H1 (cell line): Measurements from ENCODE around the gene HDAC9. TPM values are rescaled to one million over a fixed set of nuclear protein-coding genes. Genes with fewer than 3 reads are reported as not detected.
A peak's percentile ranks its signal among the peaks of the same experiment; 100 is the strongest.

ENCODE experiments used
- CTCF ChIA-PET: fragments of 300-600 bp; sonication (Branson Sonifier 250); formaldehyde crosslinking; loops from one replicate; lab custom pipeline; 2021; ENCODE audit not compliant: partially characterized antibody; lab: Charles Lee
- POLR2A ChIA-PET: fragments of 300-600 bp; sonication (Branson Sonifier 250); formaldehyde crosslinking; loops from one replicate; lab custom pipeline; 2021; ENCODE audit warnings: inconsistent platforms; ENCODE audit not compliant: partially characterized antibody; lab: Charles Lee
- DNase-seq, 2 experiments: peaks; one replicate each; pipeline versions ENCODE4 v3.0.0 to v3.0.0-alpha.2; 2010 to 2022; ENCODE audit warnings: low spot score in 2 of 2, low read depth in 1 of 2, mixed read lengths in 1 of 2
- FAIRE-seq: peaks from 2 replicates; lab custom pipeline; 2011; peaks lifted over from hg19 to GRCh38; lab: Jason Lieb, UNC
- H2AFZ ChIP-seq: 2 replicates; pipeline ENCODE4 v1.8.1; 2012; ENCODE audit warnings: low read length, inconsistent platforms
- H2AK5ac ChIP-seq: 2 replicates; pipeline ENCODE4 v1.6.1; 2013; ENCODE audit warnings: low read depth, low read length
- H2BK120ac ChIP-seq: replicated peaks from 2 replicates; pipeline ENCODE3; 2013; ENCODE audit warnings: low read depth, low read length, inconsistent platforms
- H2BK12ac ChIP-seq: 2 replicates; pipeline ENCODE4 v1.6.1; 2013; ENCODE audit warnings: low read depth, low read length
- H2BK15ac ChIP-seq: 2 replicates; pipeline ENCODE4 v1.6.1; 2013; ENCODE audit warnings: low read length
- H2BK20ac ChIP-seq: 2 replicates; pipeline ENCODE4 v1.6.1; 2013; ENCODE audit warnings: low read length
- H2BK5ac ChIP-seq: 2 replicates; pipeline ENCODE4 v1.6.1; 2013; ENCODE audit warnings: low read depth, low read length
- H3K14ac ChIP-seq: 2 replicates; pipeline ENCODE4 v1.6.1; 2013; ENCODE audit warnings: inconsistent platforms; ENCODE audit not compliant: insufficient read length
- H3K18ac ChIP-seq: 2 replicates; pipeline ENCODE4 v1.6.1; 2013; ENCODE audit warnings: low read length; ENCODE audit errors: extremely low read depth
- H3K23ac ChIP-seq: 2 replicates; pipeline ENCODE4 v1.6.1; 2013; ENCODE audit warnings: inconsistent platforms; ENCODE audit not compliant: insufficient read length
- H3K23me2 ChIP-seq: 2 replicates; pipeline ENCODE4 v1.6.1; 2013; ENCODE audit warnings: low read depth, low read length
- H3K27ac ChIP-seq: 2 replicates; pipeline ENCODE4 v1.6.1; 2011; ENCODE audit warnings: low read depth, low read length, inconsistent platforms
- H3K27me3 ChIP-seq, 4 experiments: replicated peaks in 1 of 4; 1 replicate in 1 of 4; 2 replicates in 3 of 4; pipeline versions ENCODE4 v1.6.1 to v1.8.1; 2011 to 2013; ENCODE audit warnings: low read length in 3 of 4, mild to moderate bottlenecking in 3 of 4, inconsistent platforms in 2 of 4, mixed read lengths in 2 of 4, moderate library complexity in 1 of 4; ENCODE audit not compliant: control insufficient read depth in 3 of 4, insufficient read depth in 3 of 4; ENCODE audit errors: extremely low read depth in 1 of 4
- H3K36me3 ChIP-seq, 4 experiments: 2 replicates each; pipeline versions ENCODE4 v1.6.1 to v1.8.1; 2011 to 2013; ENCODE audit warnings: mild to moderate bottlenecking in 4 of 4, low read length in 3 of 4, moderate library complexity in 2 of 4, control low read depth in 1 of 4, inconsistent platforms in 1 of 4; ENCODE audit not compliant: insufficient read depth in 4 of 4, control insufficient read depth in 2 of 4
- H3K4ac ChIP-seq: replicated peaks from 2 replicates; pipeline ENCODE3; 2013; ENCODE audit warnings: low read length, low read depth, mixed read lengths, inconsistent platforms; ENCODE audit not compliant: insufficient read length
- H3K4me1 ChIP-seq, 4 experiments: replicated peaks in 1 of 4; 1 replicate in 1 of 4; 2 replicates in 3 of 4; pipeline versions ENCODE4 v1.6.1 to v1.8.1; 2011 to 2013; ENCODE audit warnings: low read length in 3 of 4, inconsistent platforms in 2 of 4, mixed read lengths in 1 of 4; ENCODE audit not compliant: insufficient read depth in 4 of 4, control insufficient read depth in 3 of 4
- H3K4me2 ChIP-seq, 2 experiments: 2 replicates each; pipeline versions ENCODE4 v1.6.1 to v1.8.1; 2011 to 2013; ENCODE audit warnings: low read depth in 2 of 2, low read length in 2 of 2, control low read depth in 1 of 2, inconsistent platforms in 1 of 2, mild to moderate bottlenecking in 1 of 2; ENCODE audit not compliant: insufficient read depth in 1 of 2
- H3K4me3 ChIP-seq, 4 experiments: fragments of 200-600, 300-600 bp in 1 of 4; sonication (generic), shearing (Covaris generic), sonication (Bioruptor Twin) in 1 of 4; 2 replicates each; pipeline versions ENCODE4 v1.5.1 to v1.8.1; 2011 to 2016; ENCODE audit warnings: low read length in 4 of 4, low read depth in 3 of 4, control low read depth in 2 of 4, inconsistent platforms in 2 of 4, mild to moderate bottlenecking in 2 of 4, mixed read lengths in 1 of 4, moderate library complexity in 1 of 4; ENCODE audit not compliant: insufficient read depth in 2 of 4; ENCODE audit errors: extremely low read depth in 1 of 4
- H3K56ac ChIP-seq: replicated peaks from 2 replicates; pipeline ENCODE3; 2013; ENCODE audit warnings: low read depth, mild to moderate bottlenecking, mixed read lengths, low read length, inconsistent platforms; ENCODE audit not compliant: insufficient read length
- H3K79me1 ChIP-seq: 2 replicates; pipeline ENCODE4 v1.6.1; 2013; ENCODE audit warnings: low read depth, low read length, control low read depth
- H3K79me2 ChIP-seq, 2 experiments: 2 replicates each; pipeline versions ENCODE4 v1.6.1 to v1.8.1; 2012 to 2013; ENCODE audit warnings: low read length in 2 of 2, mild to moderate bottlenecking in 2 of 2, inconsistent platforms in 1 of 2; ENCODE audit not compliant: insufficient read depth in 2 of 2, control insufficient read depth in 1 of 2
- H3K9ac ChIP-seq, 4 experiments: replicated peaks in 1 of 4; 1 replicate in 1 of 4; 2 replicates in 3 of 4; pipeline versions ENCODE4 v1.6.1 to v1.8.1; 2011 to 2013; ENCODE audit warnings: low read depth in 3 of 4, low read length in 3 of 4, control low read depth in 2 of 4, mild to moderate bottlenecking in 2 of 4, moderate library complexity in 2 of 4, inconsistent platforms in 1 of 4; ENCODE audit errors: extremely low read depth in 1 of 4
- H3K9me3 ChIP-seq, 2 experiments: 2 replicates each; pipeline versions ENCODE4 v1.6.1 to v1.8.1; 2012 to 2013; ENCODE audit warnings: mild to moderate bottlenecking in 2 of 2, moderate library complexity in 2 of 2, control low read depth in 1 of 2, inconsistent platforms in 1 of 2, low read depth in 1 of 2, low read length in 1 of 2, mixed read lengths in 1 of 2; ENCODE audit not compliant: insufficient read depth in 2 of 2
- H4K20me1 ChIP-seq, 2 experiments: replicated peaks in 1 of 2; 2 replicates each; pipeline versions ENCODE3 to v1.8.1; 2011 to 2013; ENCODE audit warnings: inconsistent platforms in 2 of 2, low read length in 2 of 2, mild to moderate bottlenecking in 1 of 2; ENCODE audit not compliant: insufficient read depth in 2 of 2, control insufficient read depth in 1 of 2
- H4K5ac ChIP-seq: 2 replicates; pipeline ENCODE4 v1.6.1; 2013; ENCODE audit warnings: low read length, low read depth, mixed read lengths, inconsistent platforms; ENCODE audit not compliant: insufficient read length
- H4K8ac ChIP-seq: 2 replicates; pipeline ENCODE4 v1.8.0; 2013; ENCODE audit warnings: mild to moderate bottlenecking, moderate library complexity, low read length, inconsistent platforms; ENCODE audit not compliant: insufficient read depth; ENCODE audit errors: extremely low read depth
- H4K91ac ChIP-seq: replicated peaks from 2 replicates; pipeline ENCODE3; 2013; ENCODE audit warnings: low read length, mixed read lengths, inconsistent platforms; ENCODE audit not compliant: insufficient read length
- GABPA ChIP-seq: IDR thresholded peaks from 2 replicates; pipeline ENCODE4 v1.6.1; 2011; ENCODE audit warnings: mild to moderate bottlenecking, low read length, moderate library complexity, borderline replicate concordance; ENCODE audit not compliant: insufficient read depth
- MAFK ChIP-seq: IDR thresholded peaks from 2 replicates; pipeline ENCODE4 v1.6.1; 2012; ENCODE audit warnings: low read depth, mild to moderate bottlenecking, improper control_type of control experiment, low read length
- PHF8 ChIP-seq: fragments of 200-600 bp; sonication (generic); conservative IDR thresholded peaks from 2 replicates; pipeline ENCODE4 v1.7.1; 2012; ENCODE audit warnings: low read depth, mild to moderate bottlenecking, inconsistent platforms, low read length, moderate library complexity
- RXRA ChIP-seq: IDR thresholded peaks from 2 replicates; pipeline ENCODE4 v1.6.1; 2011; ENCODE audit warnings: low read depth, mild to moderate bottlenecking, low read length, moderate library complexity; ENCODE audit not compliant: insufficient read depth
- SP1 ChIP-seq: IDR thresholded peaks from 2 replicates; pipeline ENCODE4 v1.6.1; 2011; ENCODE audit warnings: low read depth, low read length
- USF2 ChIP-seq: IDR thresholded peaks from 2 replicates; pipeline ENCODE4 v1.6.1; 2011; ENCODE audit warnings: low read length, improper control_type of control experiment
- WGBS, 2 experiments: shearing (Covaris generic) in 1 of 2; methylation state at CpG; one replicate each; pipeline versions ENCODE4 v1.1.6 to v1.1.7; 2013 to 2015; ENCODE audit warnings: low lambda C conversion rate in 2 of 2, mixed read lengths in 2 of 2, inconsistent platforms in 1 of 2, low coverage in 1 of 2, missing lambda C conversion rate in 1 of 2; ENCODE audit not compliant: insufficient replicate concordance in 2 of 2, insufficient coverage in 1 of 2, insufficient read length in 1 of 2; ENCODE audit errors: extremely low coverage in 1 of 2, missing lambda C conversion rate in 1 of 2; 5-methylcytosine and 5-hydroxymethylcytosine counted together
- polyA plus RNA-seq, 7 experiments: library from polyadenylated mRNA; depleted of rRNA in 3 of 7; stranded (reverse) in 5 of 7; unstranded in 2 of 7; fragments of >200 nt in 5 of 7; fragments of 200-250 nt in 2 of 7; gene quantifications; 1 replicate in 5 of 7; 2 replicates in 1 of 7; 4 replicates in 1 of 7; pipeline versions ENCODE4 v1.2.1 to v1.2.3, GENCODE V29; 2011 to 2013; ENCODE audit warnings: missing spikeins in 2 of 7, mixed read lengths in 2 of 7
- total RNA-seq: library from RNA; stranded (reverse); fragmentation: NEBNext Ultra II Directional; extraction: Animal tissue kit (Norgen Biotek cat#: 25700); gene quantifications from 2 replicates; pipeline ENCODE4 v1.2.1, GENCODE V29; 2021

The HDAC9 gene
- total and polyA plus RNA-seq, 2 of the 8 experiments (the other 6 are each of a cell fraction or from before 2014, with no cell fraction given): 9.5 to 13.1 TPM

- Histone ChIP-seq H3K56ac (no peak overlapping the region), H3K27me3 (no peaks in the 10 kb centered on the region), H3K4ac (no peak overlapping the region), H3K14ac (no peak overlapping the region), H3K18ac (no peak overlapping the region), H3K79me2 (no peaks in the 10 kb centered on the region), H3K79me1 (no peaks in the 10 kb centered on the region), H2BK5ac (no peak overlapping the region), H4K20me1 (no peaks in the 10 kb centered on the region), H2BK15ac (no peak overlapping the region), H3K36me3 (no peaks in the 10 kb centered on the region), H3K4me3 (no peak overlapping the region), H3K4me1 (no peaks in the 10 kb centered on the region), H3K23me2 (no peaks in the 10 kb centered on the region), H4K91ac (no peak overlapping the region), H3K27ac (no peak overlapping the region), H3K23ac (no peak overlapping the region), H3K9me3 (no peaks in the 10 kb centered on the region), H2AFZ (no peak overlapping the region), H2BK12ac (no peak overlapping the region), H2AK5ac (no peak overlapping the region), H3K4me2 (no peak overlapping the region), H2BK20ac (no peak overlapping the region), H4K8ac (no peak overlapping the region), H3K9ac (no peak overlapping the region), H2BK120ac (no peak overlapping the region), H4K5ac (no peak overlapping the region)
- FAIRE-seq: no peak
- 86% methylated on average over 2 of the region's 2 CpGs; no CpG with 5 or more reads in 1 of the 2 experiments for WGBS, 2 experiments
- POLR2A ChIA-PET: no interaction called here
- CTCF ChIA-PET: no interaction called here
- no peak for DNase-seq
- TF ChIP-seq USF2 (no peak), PHF8 (no peak), MAFK (peak; percentile 60; the same call in 1 of the 2 replicates), RXRA (no peak), GABPA (no peak), SP1 (no peak)
Observed at GRCh38 chr7:18754766-18755165, 259.2 kb downstream of the HDAC9 start.
